ENCODE results near the gene CTSF. TPM values are rescaled to one million over a fixed set of nuclear protein-coding genes. Genes with fewer than 3 reads are reported as not detected.

CTSF gene
- total RNA-seq, 1 experiment from 2014 or later, result 4.9 TPM

DNA sequence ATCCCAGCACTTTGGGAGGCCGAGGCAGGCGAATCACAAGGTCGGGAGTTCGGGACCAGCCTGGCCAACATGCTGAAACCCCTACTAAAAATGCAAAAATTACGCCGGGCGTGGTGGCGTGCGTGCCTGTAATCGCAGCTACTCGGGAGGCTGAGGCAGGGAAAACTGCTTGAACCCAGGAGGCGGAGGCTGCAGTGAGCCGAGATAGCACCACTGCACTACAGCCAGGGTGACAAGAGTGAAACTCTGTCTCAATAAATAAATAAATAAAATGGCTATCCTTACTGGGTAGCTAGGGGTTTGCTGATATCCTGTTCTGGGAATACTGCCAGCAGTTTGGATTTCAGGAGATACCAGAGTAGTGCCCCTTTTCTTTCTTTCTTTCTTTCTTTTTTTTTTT lies 45.7 kb upstream of the CTSF start:
- TF ChIP-seq ZNF219 (CRISPR knock-in tag; IDR thresholded peaks at IDR 0.05; ENCODE audit: borderline replicate concordance) (no peak), ZNF671 (CRISPR knock-in tag; IDR thresholded peaks at IDR 0.05) (no peak)
- DNase-seq (ENCODE audit: low spot score) (no peak), ATAC-seq (no peak)
- Mint-ChIP-seq H3K4me3 (no peak overlapping the region), H3K27ac (no peak overlapping the region), H3K4me1 (peaks cover 16% of the 10 kb centered on the region), H3K27me3 (ENCODE audit: low read depth) (no peaks in the 10 kb centered on the region), H3K36me3 (peaks cover 25% of the 10 kb centered on the region), H3K9me3 (peaks cover 5% of the 10 kb centered on the region)
- ChIA-PET CTCF (interaction anchor here (0.6 to 0.9 kb wide), 2 partner anchors 22 to 23 kb away, joined by 4 read pairs; partner anchors contain the start of genes CCDC87 and CCS), POLR2A (interaction anchor here (0.7 kb wide), 1 partner anchor 10 kb away, joined by 5 read pairs; no protein-coding TSS in a partner anchor)

DNA sequence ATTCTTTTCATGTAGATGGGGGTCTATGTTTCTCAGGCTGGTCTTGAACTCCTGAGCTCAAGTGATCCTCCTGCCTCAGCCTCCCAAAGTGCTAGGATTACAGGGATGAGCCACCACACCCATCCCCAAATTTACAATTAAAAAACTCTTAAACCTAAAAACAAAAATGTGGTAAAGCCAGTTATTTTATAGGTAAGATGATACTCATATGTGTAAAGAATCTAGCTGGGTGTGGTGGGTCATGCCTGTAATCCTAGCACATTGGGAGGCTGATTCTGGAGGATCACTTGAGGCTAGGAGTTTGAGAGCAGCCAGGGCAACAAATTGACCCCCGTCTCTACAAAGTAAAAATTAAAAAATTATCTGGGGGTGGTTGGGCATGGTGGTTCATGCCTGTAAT lies 44.1 kb upstream of the CTSF start:
- H3K9me3 Mint-ChIP-seq, result peaks cover 5% of the 10 kb centered on the region
- TF ChIP-seq RELA (CRISPR knock-in tag; IDR thresholded peaks at IDR 0.05; ENCODE audit: borderline replicate concordance), result no peak
- no peak for TF ChIP-seq RORB (CRISPR knock-in tag; IDR thresholded peaks at IDR 0.05)
- TF ChIP-seq, protein P1, sequence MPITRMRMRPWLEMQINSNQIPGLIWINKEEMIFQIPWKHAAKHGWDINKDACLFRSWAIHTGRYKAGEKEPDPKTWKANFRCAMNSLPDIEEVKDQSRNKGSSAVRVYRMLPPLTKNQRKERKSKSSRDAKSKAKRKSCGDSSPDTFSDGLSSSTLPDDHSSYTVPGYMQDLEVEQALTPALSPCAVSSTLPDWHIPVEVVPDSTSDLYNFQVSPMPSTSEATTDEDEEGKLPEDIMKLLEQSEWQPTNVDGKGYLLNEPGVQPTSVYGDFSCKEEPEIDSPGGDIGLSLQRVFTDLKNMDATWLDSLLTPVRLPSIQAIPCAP (CRISPR knock-in tag; IDR thresholded peaks at IDR 0.05), result no peak
- TF ChIP-seq, protein P2, sequence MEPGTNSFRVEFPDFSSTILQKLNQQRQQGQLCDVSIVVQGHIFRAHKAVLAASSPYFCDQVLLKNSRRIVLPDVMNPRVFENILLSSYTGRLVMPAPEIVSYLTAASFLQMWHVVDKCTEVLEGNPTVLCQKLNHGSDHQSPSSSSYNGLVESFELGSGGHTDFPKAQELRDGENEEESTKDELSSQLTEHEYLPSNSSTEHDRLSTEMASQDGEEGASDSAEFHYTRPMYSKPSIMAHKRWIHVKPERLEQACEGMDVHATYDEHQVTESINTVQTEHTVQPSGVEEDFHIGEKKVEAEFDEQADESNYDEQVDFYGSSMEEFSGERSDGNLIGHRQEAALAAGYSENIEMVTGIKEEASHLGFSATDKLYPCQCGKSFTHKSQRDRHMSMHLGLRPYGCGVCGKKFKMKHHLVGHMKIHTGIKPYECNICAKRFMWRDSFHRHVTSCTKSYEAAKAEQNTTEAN (CRISPR knock-in tag; IDR thresholded peaks at IDR 0.05), result no peak
- TF ChIP-seq CREB1 (CRISPR knock-in tag; IDR thresholded peaks at IDR 0.05), result no peak
- TF ChIP-seq, protein P3, sequence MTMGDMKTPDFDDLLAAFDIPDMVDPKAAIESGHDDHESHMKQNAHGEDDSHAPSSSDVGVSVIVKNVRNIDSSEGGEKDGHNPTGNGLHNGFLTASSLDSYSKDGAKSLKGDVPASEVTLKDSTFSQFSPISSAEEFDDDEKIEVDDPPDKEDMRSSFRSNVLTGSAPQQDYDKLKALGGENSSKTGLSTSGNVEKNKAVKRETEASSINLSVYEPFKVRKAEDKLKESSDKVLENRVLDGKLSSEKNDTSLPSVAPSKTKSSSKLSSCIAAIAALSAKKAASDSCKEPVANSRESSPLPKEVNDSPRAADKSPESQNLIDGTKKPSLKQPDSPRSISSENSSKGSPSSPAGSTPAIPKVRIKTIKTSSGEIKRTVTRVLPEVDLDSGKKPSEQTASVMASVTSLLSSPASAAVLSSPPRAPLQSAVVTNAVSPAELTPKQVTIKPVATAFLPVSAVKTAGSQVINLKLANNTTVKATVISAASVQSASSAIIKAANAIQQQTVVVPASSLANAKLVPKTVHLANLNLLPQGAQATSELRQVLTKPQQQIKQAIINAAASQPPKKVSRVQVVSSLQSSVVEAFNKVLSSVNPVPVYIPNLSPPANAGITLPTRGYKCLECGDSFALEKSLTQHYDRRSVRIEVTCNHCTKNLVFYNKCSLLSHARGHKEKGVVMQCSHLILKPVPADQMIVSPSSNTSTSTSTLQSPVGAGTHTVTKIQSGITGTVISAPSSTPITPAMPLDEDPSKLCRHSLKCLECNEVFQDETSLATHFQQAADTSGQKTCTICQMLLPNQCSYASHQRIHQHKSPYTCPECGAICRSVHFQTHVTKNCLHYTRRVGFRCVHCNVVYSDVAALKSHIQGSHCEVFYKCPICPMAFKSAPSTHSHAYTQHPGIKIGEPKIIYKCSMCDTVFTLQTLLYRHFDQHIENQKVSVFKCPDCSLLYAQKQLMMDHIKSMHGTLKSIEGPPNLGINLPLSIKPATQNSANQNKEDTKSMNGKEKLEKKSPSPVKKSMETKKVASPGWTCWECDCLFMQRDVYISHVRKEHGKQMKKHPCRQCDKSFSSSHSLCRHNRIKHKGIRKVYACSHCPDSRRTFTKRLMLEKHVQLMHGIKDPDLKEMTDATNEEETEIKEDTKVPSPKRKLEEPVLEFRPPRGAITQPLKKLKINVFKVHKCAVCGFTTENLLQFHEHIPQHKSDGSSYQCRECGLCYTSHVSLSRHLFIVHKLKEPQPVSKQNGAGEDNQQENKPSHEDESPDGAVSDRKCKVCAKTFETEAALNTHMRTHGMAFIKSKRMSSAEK (CRISPR knock-in tag; IDR thresholded peaks at IDR 0.05; ENCODE audit: borderline replicate concordance), result no peak
- TF ChIP-seq TEAD4 (CRISPR knock-in tag; IDR thresholded peaks at IDR 0.05), result no peak
- TF ChIP-seq EMX1 (CRISPR knock-in tag; IDR thresholded peaks at IDR 0.05), result no peak

DNA sequence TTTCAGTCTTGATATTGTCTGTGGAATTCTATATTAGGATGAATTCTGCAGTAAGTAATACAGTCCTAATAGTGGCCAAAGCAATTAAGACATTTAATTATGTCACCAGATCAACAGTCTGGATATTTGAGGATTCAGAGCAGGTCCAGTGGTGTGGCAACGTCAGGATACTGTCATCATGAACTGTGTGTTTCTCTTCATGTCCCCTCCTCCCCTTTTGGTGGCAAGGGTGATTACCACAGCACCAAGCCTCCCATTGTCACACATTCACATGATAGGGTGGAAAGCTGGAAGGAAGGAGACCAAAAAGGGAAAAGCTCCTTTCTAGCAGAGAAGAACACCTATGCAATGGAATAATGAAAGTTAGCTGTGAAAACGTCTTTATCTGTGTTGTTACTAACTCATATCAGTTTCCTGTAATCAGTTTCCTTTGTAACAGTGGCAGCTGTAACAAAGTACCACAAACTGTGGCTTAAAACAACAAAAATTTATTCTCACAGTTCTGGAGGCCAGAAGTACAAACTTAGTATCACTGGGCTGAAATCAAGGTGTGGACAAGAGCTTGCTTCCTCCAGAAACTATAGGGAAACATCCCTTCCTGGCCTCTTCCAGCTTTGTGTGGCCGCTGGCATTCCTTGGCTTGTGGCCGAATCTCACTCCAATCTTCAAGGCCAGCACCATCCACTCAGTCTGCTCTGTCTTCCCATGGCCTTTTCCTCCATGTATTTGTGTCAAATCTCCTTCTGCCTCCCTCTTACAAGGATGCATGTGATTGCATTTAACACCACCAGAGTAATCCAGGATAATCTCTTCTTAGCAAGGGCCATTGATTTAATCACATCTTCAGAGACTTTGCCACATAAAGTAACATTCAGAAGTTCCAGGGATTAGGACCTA lies 41.6 kb upstream of the CTSF start:
- ATAC-seq (no peak), DNase-seq (ENCODE audit: low spot score) (no peak)
- no peaks in the 10 kb centered on the region for H3K4me1 Mint-ChIP-seq
- H3K9me3 Mint-ChIP-seq, result peaks cover 5% of the 10 kb centered on the region
- ChIA-PET POLR2A (no interaction called here), CTCF (no interaction called here)
- H3K4me3 Mint-ChIP-seq, result no peak overlapping the region
- peaks cover 11% of the 10 kb centered on the region for H3K36me3 Mint-ChIP-seq
- H3K27ac Mint-ChIP-seq, result no peak overlapping the region
- no peaks in the 10 kb centered on the region; the same call in 1 of the 2 replicates for H3K27me3 Mint-ChIP-seq (ENCODE audit: low read depth)
- TF ChIP-seq, protein P4, sequence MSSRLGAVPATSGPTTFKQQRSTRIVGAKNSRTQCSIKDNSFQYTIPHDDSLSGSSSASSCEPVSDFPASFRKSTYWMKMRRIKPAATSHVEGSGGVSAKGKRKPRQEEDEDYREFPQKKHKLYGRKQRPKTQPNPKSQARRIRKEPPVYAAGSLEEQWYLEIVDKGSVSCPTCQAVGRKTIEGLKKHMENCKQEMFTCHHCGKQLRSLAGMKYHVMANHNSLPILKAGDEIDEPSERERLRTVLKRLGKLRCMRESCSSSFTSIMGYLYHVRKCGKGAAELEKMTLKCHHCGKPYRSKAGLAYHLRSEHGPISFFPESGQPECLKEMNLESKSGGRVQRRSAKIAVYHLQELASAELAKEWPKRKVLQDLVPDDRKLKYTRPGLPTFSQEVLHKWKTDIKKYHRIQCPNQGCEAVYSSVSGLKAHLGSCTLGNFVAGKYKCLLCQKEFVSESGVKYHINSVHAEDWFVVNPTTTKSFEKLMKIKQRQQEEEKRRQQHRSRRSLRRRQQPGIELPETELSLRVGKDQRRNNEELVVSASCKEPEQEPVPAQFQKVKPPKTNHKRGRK (CRISPR knock-in tag; IDR thresholded peaks at IDR 0.05; ENCODE audit: borderline replicate concordance), result no peak
- TF ChIP-seq TEAD1 (CRISPR knock-in tag; IDR thresholded peaks at IDR 0.05) (no peak), CREB1 (CRISPR knock-in tag; IDR thresholded peaks at IDR 0.05) (no peak), GRHL2 (CRISPR knock-in tag; IDR thresholded peaks at IDR 0.05; ENCODE audit: insufficient replicate concordance, severe bottlenecking) (no peak), TP53 (CRISPR knock-in tag; IDR thresholded peaks at IDR 0.05) (no peak), SP1 (CRISPR knock-in tag; conservative IDR thresholded peaks at IDR 0.05) (no peak), ZNF232 (CRISPR knock-in tag; IDR thresholded peaks at IDR 0.05) (no peak), IRF2 (CRISPR knock-in tag; IDR thresholded peaks at IDR 0.05; ENCODE audit: borderline replicate concordance, low read depth) (no peak), ZNF416 (CRISPR knock-in tag; IDR thresholded peaks at IDR 0.05) (no peak)
- TF ChIP-seq, protein P5, sequence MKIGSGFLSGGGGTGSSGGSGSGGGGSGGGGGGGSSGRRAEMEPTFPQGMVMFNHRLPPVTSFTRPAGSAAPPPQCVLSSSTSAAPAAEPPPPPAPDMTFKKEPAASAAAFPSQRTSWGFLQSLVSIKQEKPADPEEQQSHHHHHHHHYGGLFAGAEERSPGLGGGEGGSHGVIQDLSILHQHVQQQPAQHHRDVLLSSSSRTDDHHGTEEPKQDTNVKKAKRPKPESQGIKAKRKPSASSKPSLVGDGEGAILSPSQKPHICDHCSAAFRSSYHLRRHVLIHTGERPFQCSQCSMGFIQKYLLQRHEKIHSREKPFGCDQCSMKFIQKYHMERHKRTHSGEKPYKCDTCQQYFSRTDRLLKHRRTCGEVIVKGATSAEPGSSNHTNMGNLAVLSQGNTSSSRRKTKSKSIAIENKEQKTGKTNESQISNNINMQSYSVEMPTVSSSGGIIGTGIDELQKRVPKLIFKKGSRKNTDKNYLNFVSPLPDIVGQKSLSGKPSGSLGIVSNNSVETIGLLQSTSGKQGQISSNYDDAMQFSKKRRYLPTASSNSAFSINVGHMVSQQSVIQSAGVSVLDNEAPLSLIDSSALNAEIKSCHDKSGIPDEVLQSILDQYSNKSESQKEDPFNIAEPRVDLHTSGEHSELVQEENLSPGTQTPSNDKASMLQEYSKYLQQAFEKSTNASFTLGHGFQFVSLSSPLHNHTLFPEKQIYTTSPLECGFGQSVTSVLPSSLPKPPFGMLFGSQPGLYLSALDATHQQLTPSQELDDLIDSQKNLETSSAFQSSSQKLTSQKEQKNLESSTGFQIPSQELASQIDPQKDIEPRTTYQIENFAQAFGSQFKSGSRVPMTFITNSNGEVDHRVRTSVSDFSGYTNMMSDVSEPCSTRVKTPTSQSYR (CRISPR knock-in tag; IDR thresholded peaks at IDR 0.05), result no peak

More for the DNA sequence above, 44.1 kb upstream of the CTSF start:
- H3K36me3 Mint-ChIP-seq, result peaks cover 9% of the 10 kb centered on the region
- ChIA-PET CTCF (interaction anchor here (1.3 to 1.6 kb wide), 2 partner anchors 20 to 67 kb away, joined by 4 read pairs; partner anchors contain the start of genes CCDC87, CCS and ZDHHC24), POLR2A (interaction anchor here (1.7 kb wide), 1 partner anchor 26 kb away, joined by 6 read pairs; the partner anchor contains the start of gene RBM4)
- DNase-seq (ENCODE audit: low spot score) (no peak), ATAC-seq (no peak)
- H3K4me1 Mint-ChIP-seq, result peaks cover 2% of the 10 kb centered on the region; the same call in 1 of the 2 replicates
- no peak overlapping the region for H3K27ac Mint-ChIP-seq
- H3K27me3 Mint-ChIP-seq (ENCODE audit: low read depth), result no peaks in the 10 kb centered on the region; the same call in 1 of the 2 replicates
- no peak overlapping the region for H3K4me3 Mint-ChIP-seq

Data from WTC11 (cell line).